ENCODE data around the gene C19orf18.

The C19orf18 gene

GRCh38 chr19:57974434-57974833, at the start of gene C19orf18:
Gene C19orf18 (minus strand): TSS chr19:57974534. CDS start chr19:57974432, 102 bp downstream.
- TF ChIP-seq, protein P1, sequence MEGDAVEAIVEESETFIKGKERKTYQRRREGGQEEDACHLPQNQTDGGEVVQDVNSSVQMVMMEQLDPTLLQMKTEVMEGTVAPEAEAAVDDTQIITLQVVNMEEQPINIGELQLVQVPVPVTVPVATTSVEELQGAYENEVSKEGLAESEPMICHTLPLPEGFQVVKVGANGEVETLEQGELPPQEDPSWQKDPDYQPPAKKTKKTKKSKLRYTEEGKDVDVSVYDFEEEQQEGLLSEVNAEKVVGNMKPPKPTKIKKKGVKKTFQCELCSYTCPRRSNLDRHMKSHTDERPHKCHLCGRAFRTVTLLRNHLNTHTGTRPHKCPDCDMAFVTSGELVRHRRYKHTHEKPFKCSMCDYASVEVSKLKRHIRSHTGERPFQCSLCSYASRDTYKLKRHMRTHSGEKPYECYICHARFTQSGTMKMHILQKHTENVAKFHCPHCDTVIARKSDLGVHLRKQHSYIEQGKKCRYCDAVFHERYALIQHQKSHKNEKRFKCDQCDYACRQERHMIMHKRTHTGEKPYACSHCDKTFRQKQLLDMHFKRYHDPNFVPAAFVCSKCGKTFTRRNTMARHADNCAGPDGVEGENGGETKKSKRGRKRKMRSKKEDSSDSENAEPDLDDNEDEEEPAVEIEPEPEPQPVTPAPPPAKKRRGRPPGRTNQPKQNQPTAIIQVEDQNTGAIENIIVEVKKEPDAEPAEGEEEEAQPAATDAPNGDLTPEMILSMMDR (IDR thresholded peaks at IDR 0.05): no peak

- TF ChIP-seq, protein P1 (IDR thresholded peaks at IDR 0.05): no peak
These were observed 47.9 kb upstream of the C19orf18 start for GRCh38 chr19:58022283-58022660.

- TF ChIP-seq, protein P1 (IDR thresholded peaks at IDR 0.05): peak; percentile 20; the same call in 1 of the 2 replicates
These were observed 47.4 kb upstream of the C19orf18 start for GRCh38 chr19:58021541-58022282.

DNA sequence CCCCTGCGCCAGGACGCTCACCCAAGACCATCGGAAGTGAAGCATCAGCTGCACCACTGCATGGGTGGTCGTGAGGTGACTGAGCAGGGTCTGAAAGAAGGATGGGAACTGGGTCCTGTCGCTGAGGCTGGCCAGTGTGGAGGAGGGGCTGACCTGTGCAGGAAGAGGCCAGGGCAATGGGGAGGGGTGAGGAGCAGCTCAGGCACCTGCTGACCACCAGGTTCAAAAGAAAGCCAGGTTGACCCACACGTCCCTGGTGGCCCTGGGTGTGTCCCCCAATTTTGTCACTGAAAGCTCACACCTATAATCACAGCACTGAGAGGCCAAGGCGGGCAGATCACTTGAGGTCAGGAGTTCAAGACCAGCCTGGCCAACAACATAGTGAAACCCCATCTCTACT, 45.8 kb upstream of the C19orf18 start:
- TF ChIP-seq, protein P1 (IDR thresholded peaks at IDR 0.05): no peak

DNA sequence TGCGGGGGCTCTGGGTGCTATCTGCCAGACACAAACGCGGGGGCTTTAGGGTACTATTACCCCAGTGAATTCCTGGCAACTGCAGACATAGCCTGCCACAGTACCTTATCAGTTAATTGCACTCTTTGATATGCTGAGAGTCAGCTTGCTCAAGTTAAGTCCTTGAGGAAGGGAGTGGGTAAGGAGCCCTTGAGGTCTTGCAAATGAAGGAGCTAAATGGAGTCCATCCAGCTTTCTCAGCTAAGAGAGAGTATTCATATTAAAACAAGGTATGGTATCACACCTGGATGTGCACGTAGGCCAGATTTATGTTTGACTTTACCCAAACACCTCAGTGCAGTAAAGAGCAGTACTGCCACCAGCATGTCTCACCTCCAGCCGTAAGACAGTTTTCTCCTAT, 39.8 kb upstream of the C19orf18 start:
- TF ChIP-seq, protein P1 (IDR thresholded peaks at IDR 0.05): no peak

- TF ChIP-seq, protein P1 (IDR thresholded peaks at IDR 0.05): no peak
These were observed 36.2 kb upstream of the C19orf18 start for GRCh38 chr19:58010507-58010906.

GRCh38 chr19:58009666-58010301, 35.5 kb upstream of the C19orf18 start:
- TF ChIP-seq, protein P1 (IDR thresholded peaks at IDR 0.05): no peak
